SK-N-SH (cell line): ENCODE data around the gene AFF1.

ENCODE experiments used
- CTCF ChIP-seq: fragments of 200-600 bp; sonication (generic); IDR thresholded peaks from 2 replicates; pipeline ENCODE4 v1.6.1; 2017; ENCODE audit warnings: antibody characterized with exemption, mild to moderate bottlenecking, moderate library complexity
- POLR2AphosphoS5 ChIP-seq: IDR thresholded peaks from 2 replicates; pipeline ENCODE4 v1.6.1; 2012; ENCODE audit warnings: low read depth, low read length
- YY1 ChIP-seq: IDR thresholded peaks from 2 replicates; pipeline ENCODE4 v1.4.0; 2012; ENCODE audit warnings: low read depth, mild to moderate bottlenecking

- TF ChIP-seq CTCF, result no peak
- no peak for TF ChIP-seq POLR2AphosphoS5
- no peak for TF ChIP-seq YY1
Observed at GRCh38 chr4:87073199-87074120, 138.6 kb downstream of the AFF1 start.
